ENCODE data around the gene SEMA5B.
A peak's percentile ranks its signal among the peaks of the same experiment; 100 is the strongest.

Gene SEMA5B

GRCh38 chr3:123026565-123027291 lies 835 bp downstream of the SEMA5B start:
- H3K4me3 ChIP-seq (ENCODE audit: low read length): peak overlapping the region; percentile 38
- TF ChIP-seq CTCF (conservative IDR thresholded peaks at IDR 0.05; ENCODE audit: low read length): no peak
- no peak for DNase-seq (ENCODE audit: low read depth)

DNA sequence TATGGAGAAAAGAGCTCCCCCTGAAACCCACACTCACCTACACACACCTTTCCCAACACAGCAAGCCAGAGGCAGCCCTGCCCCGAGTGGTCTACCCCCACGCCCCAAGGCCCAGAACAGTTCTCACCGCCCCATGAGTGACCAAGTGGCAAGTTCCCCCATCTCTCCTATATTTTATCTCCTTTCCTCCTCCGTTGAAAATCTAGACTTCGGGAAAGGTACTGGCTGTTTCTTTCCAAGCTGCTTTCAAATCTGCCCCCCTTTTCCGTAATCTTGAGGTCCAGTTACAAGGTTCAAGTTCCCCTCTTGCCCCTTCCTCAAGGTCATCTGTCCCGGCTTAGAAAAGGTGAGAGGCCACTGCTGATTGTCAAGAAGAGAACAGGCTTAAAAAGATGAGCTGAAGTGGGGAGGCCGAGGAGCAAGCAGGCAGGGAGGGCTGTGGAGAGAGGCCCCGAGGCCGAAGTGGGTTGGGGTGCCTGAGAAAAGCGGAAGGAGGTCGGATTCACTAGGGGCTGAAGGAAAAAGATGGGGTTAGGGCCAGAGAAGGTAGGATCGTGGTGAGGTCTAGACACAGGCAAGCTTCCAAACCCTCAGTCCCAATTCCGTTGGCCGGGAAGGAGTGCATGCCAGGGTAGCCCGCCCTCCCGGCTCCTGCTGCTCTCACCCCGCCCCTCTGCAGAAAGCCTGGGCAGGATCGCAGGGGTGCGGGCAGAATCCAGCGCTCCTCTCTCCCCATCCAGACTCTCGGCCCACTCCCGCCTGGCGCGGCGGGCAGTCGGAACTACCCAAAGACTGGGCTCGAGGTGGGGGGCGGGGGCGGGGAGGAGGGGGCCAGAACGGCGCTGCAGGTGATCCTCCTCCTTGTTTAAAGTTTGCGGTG lies 1.7 kb downstream of the SEMA5B start:
- no peak for DNase-seq (ENCODE audit: low read depth)
- TF ChIP-seq CTCF (conservative IDR thresholded peaks at IDR 0.05; ENCODE audit: low read length): no peak
- no peak overlapping the region for H3K4me3 ChIP-seq (ENCODE audit: low read length)

DNA sequence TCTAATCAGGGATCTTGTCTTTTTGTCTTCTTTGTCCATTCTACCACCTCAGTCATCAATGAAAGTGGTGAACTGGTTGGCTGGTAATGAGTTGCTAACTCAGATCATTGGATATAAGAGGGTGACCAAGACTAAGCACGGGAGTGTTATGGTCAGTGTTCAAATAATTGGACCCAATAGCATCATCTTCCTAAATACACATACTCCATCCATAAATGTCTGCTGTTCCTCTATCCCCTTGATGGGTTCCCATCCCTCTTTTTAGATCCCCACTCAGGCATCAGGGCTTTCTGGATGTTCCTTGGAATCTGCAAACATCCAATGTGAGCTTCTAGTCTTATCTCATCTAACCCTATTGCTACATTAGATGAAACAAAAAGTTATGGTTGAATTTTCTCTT lies 3.5 kb downstream of the SEMA5B start:
- TF ChIP-seq CTCF (conservative IDR thresholded peaks at IDR 0.05; ENCODE audit: low read length): no peak
- no peak for DNase-seq (ENCODE audit: low read depth)
- no peak overlapping the region for H3K4me3 ChIP-seq (ENCODE audit: low read length)

DNA sequence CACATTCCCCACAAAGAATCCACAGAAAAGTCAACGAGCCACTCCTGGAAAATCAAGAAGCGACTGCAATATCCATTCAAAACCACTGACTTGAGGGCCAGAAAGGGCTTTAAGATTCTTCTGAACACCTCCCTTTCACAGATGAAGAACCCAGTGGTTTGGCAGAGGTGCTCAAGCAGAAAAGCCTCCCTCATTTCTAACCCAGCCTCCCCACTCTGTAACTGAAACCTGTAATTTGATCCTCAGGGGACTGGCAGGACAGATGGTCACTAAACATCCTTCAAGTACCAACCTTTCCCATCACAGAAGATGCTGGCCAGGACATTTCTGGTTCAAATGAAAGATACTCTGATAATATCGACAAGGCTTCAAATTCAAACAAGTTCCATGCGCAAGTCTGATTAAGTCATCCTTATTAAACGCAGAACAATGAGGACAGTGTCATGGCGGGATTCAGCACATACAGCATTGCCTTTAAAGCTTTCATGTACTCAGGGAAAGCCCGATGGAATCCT lies 5.5 kb downstream of the SEMA5B start:
- no peak for DNase-seq (ENCODE audit: low read depth)
- TF ChIP-seq CTCF (conservative IDR thresholded peaks at IDR 0.05; ENCODE audit: low read length): no peak

GRCh38 chr3:123021388-123021787 lies 6.2 kb downstream of the SEMA5B start:
- no peak for TF ChIP-seq CTCF (conservative IDR thresholded peaks at IDR 0.05; ENCODE audit: low read length)
- no peak overlapping the region for H3K4me3 ChIP-seq (ENCODE audit: low read length)
- no peak for DNase-seq (ENCODE audit: low read depth)

More for the DNA sequence above, 5.5 kb downstream of the SEMA5B start:
- H3K4me3 ChIP-seq (ENCODE audit: low read length): no peak overlapping the region

GRCh38 chr3:123020709-123021108 lies 6.9 kb downstream of the SEMA5B start:
- no peak for TF ChIP-seq CTCF (conservative IDR thresholded peaks at IDR 0.05; ENCODE audit: low read length)
- no peak for DNase-seq (ENCODE audit: low read depth)
- H3K4me3 ChIP-seq (ENCODE audit: low read length): no peak overlapping the region

Measured in AG10803 (cell line).